GM12865 (cell line): ENCODE measurements around the gene ESF1.

Source experiments
- DNase-seq: peaks from one replicate; pipeline ENCODE4 v3.0.0; 2010; ENCODE audit warnings: low read depth
- H3K4me3 ChIP-seq: 2 replicates; pipeline ENCODE4 v1.5.1; 2011; ENCODE audit warnings: mild to moderate bottlenecking, low read depth, low read length, control low read depth
- TF ChIP-seq, protein P1 (sequence below): IDR thresholded peaks from 2 replicates; pipeline ENCODE4 v1.5.1; 2011; ENCODE audit warnings: low read length, control low read depth, low read depth, inconsistent platforms; ENCODE audit not compliant: insufficient read depth; ENCODE audit errors: missing control alignments

The ESF1 gene

DNA sequence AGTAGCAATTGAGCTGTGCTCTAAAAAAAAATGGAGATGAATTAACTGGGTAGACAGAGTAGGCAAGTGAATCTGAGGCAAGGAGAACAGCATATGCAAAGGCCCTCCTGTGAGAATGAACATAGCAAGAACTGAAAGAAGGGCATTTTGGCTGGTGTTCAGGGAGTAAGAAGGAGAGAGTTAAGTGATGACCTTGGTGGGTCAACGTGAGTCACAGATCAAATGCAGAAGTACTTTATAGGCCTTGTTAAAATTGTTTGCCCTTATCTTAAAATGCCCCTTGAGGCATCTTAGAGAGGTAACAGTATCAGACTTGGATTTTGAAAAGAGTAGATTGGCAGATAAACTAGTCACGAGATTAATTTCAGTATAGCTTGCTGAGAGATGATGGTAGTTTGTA lies 24.7 kb upstream of the ESF1 start:
- TF ChIP-seq, protein P1, sequence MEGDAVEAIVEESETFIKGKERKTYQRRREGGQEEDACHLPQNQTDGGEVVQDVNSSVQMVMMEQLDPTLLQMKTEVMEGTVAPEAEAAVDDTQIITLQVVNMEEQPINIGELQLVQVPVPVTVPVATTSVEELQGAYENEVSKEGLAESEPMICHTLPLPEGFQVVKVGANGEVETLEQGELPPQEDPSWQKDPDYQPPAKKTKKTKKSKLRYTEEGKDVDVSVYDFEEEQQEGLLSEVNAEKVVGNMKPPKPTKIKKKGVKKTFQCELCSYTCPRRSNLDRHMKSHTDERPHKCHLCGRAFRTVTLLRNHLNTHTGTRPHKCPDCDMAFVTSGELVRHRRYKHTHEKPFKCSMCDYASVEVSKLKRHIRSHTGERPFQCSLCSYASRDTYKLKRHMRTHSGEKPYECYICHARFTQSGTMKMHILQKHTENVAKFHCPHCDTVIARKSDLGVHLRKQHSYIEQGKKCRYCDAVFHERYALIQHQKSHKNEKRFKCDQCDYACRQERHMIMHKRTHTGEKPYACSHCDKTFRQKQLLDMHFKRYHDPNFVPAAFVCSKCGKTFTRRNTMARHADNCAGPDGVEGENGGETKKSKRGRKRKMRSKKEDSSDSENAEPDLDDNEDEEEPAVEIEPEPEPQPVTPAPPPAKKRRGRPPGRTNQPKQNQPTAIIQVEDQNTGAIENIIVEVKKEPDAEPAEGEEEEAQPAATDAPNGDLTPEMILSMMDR: no peak
- DNase-seq: no peak
- no peak overlapping the region for H3K4me3 ChIP-seq

- H3K4me3 ChIP-seq: no peak overlapping the region
- TF ChIP-seq, protein P1: no peak
- no peak for DNase-seq
These were observed 16.0 kb upstream of the ESF1 start for GRCh38 chr20:13800728-13801134.

DNA sequence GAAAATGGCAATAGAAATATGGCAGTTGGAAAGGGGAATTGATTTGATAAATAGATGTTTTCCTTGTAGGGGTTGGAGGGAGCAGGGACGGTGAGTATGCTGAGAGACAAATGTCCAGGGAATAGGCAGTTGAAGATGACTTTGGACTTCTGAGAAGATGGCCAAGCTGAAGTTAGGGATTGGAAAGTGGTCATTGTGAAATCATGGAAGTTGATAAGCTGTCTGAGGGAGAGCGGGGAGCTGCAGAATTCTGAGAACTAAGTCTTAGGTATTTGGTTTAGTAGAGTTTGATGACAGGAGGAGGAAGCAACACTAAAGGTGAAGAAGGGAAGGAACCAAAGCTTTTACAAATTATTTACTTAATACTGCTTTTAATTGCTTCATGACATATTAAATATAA lies 15.3 kb upstream of the ESF1 start:
- no peak for DNase-seq
- H3K4me3 ChIP-seq: no peak overlapping the region
- TF ChIP-seq, protein P1: no peak

DNA sequence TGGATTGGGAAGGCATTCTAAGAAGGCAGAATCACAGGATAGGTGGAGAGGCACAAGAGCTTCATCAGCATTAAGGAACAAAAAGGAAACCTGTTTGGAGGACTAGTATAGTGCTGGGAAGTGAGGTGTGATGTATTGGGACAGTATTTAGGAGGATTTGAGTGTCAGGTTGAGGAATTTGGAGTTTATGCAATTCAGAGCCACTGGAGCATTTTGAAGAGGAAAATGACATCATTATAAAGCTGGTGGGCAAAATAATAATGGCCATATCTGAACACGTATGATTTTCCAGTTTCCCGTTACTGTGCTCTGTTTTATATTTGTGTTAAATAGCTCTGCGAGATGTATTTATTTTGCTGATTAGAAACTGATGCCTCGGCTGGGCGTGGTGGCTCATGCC lies 14.3 kb upstream of the ESF1 start:
- no peak for DNase-seq
- TF ChIP-seq, protein P1: no peak
- H3K4me3 ChIP-seq: no peak overlapping the region

DNA sequence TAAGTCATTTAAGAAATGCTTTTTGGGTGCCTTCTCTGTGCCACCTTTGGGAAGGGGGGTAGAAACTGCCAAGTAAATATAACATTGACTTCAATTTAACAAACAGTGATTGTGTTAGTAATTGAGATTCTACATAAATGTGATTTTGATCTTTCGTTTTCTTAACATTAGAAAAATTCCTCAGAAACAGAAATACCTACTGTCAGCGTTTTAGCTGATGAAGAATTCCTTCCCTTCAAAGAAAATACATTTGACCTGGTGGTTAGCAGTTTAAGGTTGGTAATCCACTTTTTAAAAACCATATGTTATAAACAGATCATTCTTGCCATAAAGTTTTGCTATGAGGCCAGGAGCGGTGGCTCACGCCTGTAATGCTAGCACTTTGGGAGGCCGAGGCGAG lies 9.9 kb upstream of the ESF1 start:
- no peak for DNase-seq
- no peak overlapping the region for H3K4me3 ChIP-seq
- TF ChIP-seq, protein P1: no peak

DNA sequence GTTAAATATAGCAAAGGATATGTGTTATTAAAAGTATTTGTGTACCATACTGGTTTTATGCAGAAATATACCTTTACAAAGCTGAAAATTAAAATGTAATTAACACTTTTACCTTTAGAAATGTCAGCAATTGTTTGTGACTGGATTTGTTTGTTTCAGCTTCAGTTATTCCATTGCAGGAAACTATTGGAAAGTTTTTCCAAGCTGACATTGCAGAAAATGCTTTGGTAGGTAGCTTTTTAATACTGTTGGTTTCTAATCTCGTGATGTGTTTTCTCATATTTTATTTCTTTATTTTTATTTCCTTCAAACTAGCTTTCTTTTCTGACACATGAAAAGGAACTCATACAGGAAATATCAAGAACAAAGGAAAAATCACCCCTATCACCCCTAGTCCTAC lies 8.3 kb upstream of the ESF1 start:
- DNase-seq: no peak
- H3K4me3 ChIP-seq: no peak overlapping the region
- TF ChIP-seq, protein P1: no peak

GRCh38 chr20:13791540-13792459 lies 7.1 kb upstream of the ESF1 start:
- no peak overlapping the region for H3K4me3 ChIP-seq
- DNase-seq: no peak
- TF ChIP-seq, protein P1: no peak
